ENCODE data around the gene LSM4.

Gene LSM4

DNA sequence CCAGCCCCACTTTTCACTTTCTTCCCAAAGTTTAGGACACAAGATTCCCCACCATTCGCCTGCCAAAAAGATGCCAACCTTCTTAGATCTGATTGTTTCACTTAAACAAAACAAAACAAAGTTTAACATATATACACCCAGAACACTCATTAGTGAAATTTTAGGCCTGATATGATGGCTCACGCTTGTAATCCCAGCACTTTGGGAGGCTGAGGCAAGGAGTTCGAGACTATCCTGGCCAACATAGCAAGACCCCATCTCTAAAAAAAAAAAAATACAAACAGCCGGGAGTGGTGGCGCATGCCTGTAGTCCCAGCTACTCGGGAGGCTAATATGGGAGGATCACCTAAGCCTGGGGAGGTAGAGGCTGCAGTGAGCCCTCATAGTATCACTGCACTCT, 22.4 kb upstream of the LSM4 start:
- Histone ChIP-seq H3K27me3 (no peaks in the 10 kb centered on the region), H3K4me1 (peaks cover 0 to 13% (median 5%) of the 10 kb centered on the region in 4 donors), H3K9me3 (no peaks in the 10 kb centered on the region), H3K4me3 (no peak overlapping the region), H3K36me3 (peaks cover 0 to 27% (median 0%) of the 10 kb centered on the region in 3 donors), H3K27ac (no peak overlapping the region)
- intact Hi-C loops (cut with DNase I; ENCODE audit: low total_unique reads), result loop anchor here (5.0 kb wide), 1 partner anchor 62 kb away; no protein-coding TSS in a partner anchor
- no peak for DNase-seq
- TF ChIP-seq, protein P1, sequence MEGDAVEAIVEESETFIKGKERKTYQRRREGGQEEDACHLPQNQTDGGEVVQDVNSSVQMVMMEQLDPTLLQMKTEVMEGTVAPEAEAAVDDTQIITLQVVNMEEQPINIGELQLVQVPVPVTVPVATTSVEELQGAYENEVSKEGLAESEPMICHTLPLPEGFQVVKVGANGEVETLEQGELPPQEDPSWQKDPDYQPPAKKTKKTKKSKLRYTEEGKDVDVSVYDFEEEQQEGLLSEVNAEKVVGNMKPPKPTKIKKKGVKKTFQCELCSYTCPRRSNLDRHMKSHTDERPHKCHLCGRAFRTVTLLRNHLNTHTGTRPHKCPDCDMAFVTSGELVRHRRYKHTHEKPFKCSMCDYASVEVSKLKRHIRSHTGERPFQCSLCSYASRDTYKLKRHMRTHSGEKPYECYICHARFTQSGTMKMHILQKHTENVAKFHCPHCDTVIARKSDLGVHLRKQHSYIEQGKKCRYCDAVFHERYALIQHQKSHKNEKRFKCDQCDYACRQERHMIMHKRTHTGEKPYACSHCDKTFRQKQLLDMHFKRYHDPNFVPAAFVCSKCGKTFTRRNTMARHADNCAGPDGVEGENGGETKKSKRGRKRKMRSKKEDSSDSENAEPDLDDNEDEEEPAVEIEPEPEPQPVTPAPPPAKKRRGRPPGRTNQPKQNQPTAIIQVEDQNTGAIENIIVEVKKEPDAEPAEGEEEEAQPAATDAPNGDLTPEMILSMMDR (IDR thresholded peaks at IDR 0.05), result no peak

DNA sequence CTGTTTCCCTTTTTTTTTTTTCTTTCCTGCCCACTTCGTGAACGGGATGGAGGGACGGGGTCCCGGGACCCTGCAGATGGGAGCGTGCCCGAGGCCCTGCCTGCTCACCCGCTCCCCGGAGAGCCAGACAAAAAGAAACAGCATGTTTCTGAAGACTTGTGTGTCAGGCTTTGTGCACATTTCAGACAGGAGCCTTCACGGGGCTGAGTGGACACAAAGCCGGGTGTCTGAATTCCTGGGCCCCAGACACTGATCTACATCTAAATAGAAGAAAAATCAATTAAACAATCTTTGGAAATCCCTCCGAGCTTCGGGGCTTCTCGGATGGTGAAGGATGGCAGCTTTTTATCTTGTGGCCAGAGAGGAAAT, 21.7 kb upstream of the LSM4 start:
- peaks cover 0 to 20% (median 12%) of the 10 kb centered on the region in 4 donors for H3K4me1 ChIP-seq
- DNase-seq, result no peak
- TF ChIP-seq, protein P1 (IDR thresholded peaks at IDR 0.05), result no peak
- H3K36me3 ChIP-seq, result peaks cover 0 to 27% (median 0%) of the 10 kb centered on the region in 3 donors
- no peaks in the 10 kb centered on the region for H3K27me3 ChIP-seq
- H3K27ac ChIP-seq, result no peak overlapping the region
- intact Hi-C loops (cut with DNase I; ENCODE audit: low total_unique reads), result no loop called here
- H3K4me3 ChIP-seq, result no peak overlapping the region
- no peaks in the 10 kb centered on the region for H3K9me3 ChIP-seq

DNA sequence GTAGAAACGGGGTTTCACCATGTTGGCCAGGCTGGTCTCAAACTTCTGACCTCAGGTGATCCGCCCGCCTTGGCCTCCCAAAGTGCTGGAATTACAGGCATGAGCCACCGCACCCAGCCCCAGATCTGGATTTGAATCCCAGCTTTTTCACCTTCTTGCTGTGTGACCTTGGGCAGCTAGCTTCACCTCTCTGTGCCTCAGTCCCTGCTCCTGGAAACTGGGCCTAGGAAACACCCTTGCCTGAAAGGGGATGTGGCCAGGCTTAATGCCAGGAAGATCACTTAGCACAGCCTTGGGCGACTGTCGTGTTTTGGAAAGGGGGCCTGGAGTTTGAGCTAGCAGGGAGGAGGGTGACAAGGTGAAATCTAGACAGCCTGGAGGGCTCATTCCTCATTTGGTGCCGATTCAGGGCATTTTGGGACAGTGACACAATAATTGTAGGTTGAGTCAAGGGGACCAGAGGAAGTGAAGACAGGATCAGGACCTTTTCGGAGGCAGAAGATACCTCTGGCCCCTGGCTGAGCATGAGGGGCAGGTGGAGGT, 19.3 kb upstream of the LSM4 start:
- H3K36me3 ChIP-seq, result peaks cover 0 to 17% (median 0%) of the 10 kb centered on the region in 3 donors
- H3K4me3 ChIP-seq, result no peak overlapping the region
- no peak for DNase-seq
- TF ChIP-seq, protein P1 (IDR thresholded peaks at IDR 0.05), result no peak
- H3K4me1 ChIP-seq, result peaks cover 0 to 20% (median 13%) of the 10 kb centered on the region in 4 donors
- intact Hi-C loops (cut with DNase I; ENCODE audit: low total_unique reads), result no loop called here
- H3K27ac ChIP-seq, result no peak overlapping the region
- no peaks in the 10 kb centered on the region for H3K9me3 ChIP-seq
- H3K27me3 ChIP-seq, result no peaks in the 10 kb centered on the region

DNA sequence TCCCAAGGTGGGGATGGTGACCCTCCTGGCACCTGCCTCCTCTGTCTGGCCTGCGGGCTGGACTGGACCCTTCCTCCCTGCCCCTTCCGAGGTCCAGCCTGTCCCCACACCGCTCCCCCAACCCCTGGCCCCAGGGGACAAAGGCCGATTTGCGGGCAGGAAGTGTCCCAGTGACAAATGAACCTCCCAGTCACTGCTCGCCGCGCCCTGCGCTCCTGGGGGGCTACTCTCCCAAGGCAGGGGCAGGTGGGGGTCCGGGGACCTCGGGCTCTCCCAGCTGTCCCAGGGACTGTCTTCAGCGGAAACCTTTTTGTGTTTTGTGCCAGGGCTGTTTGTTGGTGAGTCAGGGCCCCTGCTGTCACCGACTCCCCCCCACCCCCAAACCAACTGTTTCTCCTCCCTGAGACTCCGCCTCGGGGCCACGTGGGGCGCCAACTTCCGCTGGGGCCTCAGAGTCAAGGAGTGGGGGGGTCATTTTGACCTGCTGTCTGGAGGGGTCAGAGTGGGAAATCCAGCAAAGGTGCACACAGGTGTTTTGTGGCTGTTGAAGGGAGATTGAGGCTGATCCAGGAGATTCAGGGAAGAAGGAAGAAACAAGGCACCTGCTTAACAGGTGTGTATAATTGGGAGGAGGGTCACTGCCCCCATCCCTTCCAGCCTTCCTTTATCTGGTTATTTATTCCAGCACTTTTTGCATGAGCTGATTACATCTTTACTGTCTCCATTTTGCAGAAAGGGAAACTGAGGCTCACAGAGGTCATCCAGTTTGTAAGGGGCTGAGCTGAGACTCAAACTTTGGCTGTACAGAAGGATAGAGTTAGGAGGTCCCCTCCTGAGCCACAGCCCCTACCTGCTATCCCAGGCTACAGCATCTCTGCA, 18.4 kb upstream of the LSM4 start:
- H3K9me3 ChIP-seq, result no peaks in the 10 kb centered on the region
- peak overlapping the region; percentile 69 to 80 for H3K4me3 ChIP-seq
- peak; percentile 52 to 82 for DNase-seq
- peaks cover 0 to 17% (median 0%) of the 10 kb centered on the region in 3 donors for H3K36me3 ChIP-seq
- TF ChIP-seq, protein P1 (IDR thresholded peaks at IDR 0.05), result no peak
- intact Hi-C loops (cut with DNase I; ENCODE audit: low total_unique reads), result no loop called here
- peaks cover 0 to 20% (median 13%) of the 10 kb centered on the region in 4 donors for H3K4me1 ChIP-seq
- H3K27ac ChIP-seq, result peak overlapping the region; percentile 76 to 81
- no peaks in the 10 kb centered on the region for H3K27me3 ChIP-seq

DNA sequence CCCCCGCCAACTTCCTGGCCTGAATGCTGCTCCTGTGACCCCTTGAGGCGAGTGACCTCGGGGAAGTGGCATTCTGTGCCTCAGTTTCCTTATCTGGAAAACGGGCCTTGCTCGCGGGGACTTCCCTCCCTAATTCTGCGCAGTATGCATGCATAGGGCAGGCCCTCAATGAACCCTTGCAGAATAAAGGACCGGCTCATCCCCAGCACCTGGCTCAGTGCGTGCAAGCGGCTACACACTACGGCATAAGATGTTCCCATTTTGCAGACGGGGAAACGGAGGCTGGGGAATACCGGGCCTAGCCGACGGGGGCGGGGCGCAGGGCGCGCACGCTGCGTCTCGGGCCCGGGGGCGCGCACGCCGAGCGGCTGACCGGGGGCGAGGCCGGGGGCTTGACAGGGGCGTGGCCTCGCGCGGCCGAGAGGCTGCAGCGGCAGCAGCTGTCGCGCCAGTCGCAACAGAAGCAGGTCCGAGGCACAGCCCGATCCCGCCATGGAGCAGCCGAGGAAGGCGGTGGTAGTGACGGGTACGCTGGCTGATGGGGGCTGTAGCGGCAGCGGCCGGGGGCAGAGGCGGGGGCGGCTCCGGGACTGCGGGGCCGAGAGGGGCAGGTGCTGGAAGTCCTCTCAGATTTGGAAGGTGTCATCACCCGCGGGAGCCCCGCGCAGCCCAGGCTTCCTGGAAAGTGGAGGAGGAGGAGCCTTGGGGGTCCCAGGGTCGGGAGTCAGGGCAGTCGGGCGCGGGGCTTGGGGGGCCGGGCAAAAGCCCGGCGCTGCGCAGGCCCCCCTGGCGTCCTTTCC, 17.5 kb upstream of the LSM4 start, which contains the start of gene PGPEP1:
PGPEP1 (plus strand) TSS at position 409 of the 800 bp plus-strand sequence; CDS start at position 493, 84 bp downstream.
- H3K27me3 ChIP-seq, result peaks cover 0 to 4% of the 10 kb centered on the region in 2 donors
- H3K9me3 ChIP-seq, result no peaks in the 10 kb centered on the region
- DNase-seq, result peak; percentile 35 to 83
- TF ChIP-seq, protein P1 (IDR thresholded peaks at IDR 0.05), result peak in 1 of 2 experiments; percentile 14
- peak within 1 kb of the TSS; percentile 76 to 81 for H3K27ac ChIP-seq
- intact Hi-C loops (cut with DNase I; ENCODE audit: low total_unique reads), result no loop called here
- H3K4me3 ChIP-seq, result peak within 1 kb of the TSS; percentile 69 to 80
- H3K36me3 ChIP-seq, result peaks cover 0 to 16% (median 0%) of the 10 kb centered on the region in 3 donors
- H3K4me1 ChIP-seq, result peaks cover 0 to 20% (median 13%) of the 10 kb centered on the region in 4 donors
